Measurements from ENCODE around the gene EPC2. TPM values are rescaled to one million over a fixed set of nuclear protein-coding genes. Genes with fewer than 3 reads are reported as not detected.
"Not testable (repeated sequence)": the region's sequence is repeated elsewhere in the genome, so short reads cannot be mapped to it uniquely, and the experiment has no call there.

The EPC2 gene
- total RNA-seq, 2 experiments from 2014 or later = 12.8 to 26.3 TPM

DNA sequence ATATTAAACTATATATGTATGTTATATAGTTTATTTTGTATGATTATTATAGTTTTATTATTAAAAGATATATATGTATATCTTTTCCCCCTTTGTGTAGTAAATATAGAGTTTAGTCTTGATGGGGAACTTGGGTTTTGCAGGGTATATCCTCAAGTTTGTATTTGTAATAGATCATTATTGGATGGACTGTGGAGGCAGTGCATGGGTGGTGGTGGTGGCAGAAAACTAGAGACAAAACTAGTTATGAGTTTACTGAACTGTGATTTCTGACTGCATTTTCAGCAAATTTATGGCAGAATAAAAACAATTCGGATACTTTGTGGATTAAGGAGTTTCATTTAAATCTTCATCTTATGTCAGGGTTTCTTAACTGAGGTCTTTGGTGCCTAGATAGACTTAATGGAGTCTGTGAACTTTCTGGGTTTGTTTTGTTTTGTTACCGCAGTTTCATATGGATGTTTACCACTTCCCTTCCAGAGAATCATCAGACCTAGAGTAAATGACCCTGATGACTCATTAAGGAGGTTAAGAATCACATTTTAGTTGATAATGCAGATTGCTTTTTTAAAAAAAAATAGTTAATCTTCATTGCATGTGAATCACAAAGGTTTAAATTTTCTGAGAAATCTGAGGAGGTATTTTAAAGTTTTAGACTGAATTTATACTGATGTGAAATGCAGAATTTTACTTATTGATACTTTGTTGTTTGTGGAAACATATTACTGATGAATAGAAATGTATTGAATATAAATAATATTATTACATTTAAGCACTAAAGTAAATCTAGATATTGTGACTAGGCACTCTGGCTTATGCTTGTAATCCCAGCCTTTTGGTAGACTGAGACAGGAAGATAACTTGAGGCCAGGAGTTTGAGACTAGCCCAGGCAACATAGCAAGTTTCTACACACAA is 14.5 kb downstream of the EPC2 start:
- Histone ChIP-seq H3K9me2 (ENCODE audit: insufficient read depth, low read length) (no peaks in the 10 kb centered on the region), H3K36me3 (ENCODE audit: insufficient read depth, low read length) (no peaks in the 10 kb centered on the region), H3K27ac (ENCODE audit: low read depth, low read length, poor library complexity, severe bottlenecking) (no peak overlapping the region), H3K79me2 (ENCODE audit: insufficient read depth, low read depth, low read length) (peaks cover 90% of the 10 kb centered on the region), H2AFZ (ENCODE audit: low read length) (no peak overlapping the region), H4K20me1 (ENCODE audit: insufficient read depth, low read length) (peaks cover 37% of the 10 kb centered on the region), H3K4me3 (ENCODE audit: low read depth, low read length, poor library complexity, severe bottlenecking) (no peak overlapping the region), H3K9me3 (ENCODE audit: low read length) (no peaks in the 10 kb centered on the region), H3K4me2 (ENCODE audit: low read length) (no peak overlapping the region), H3K4me1 (ENCODE audit: insufficient read depth, low read length, poor library complexity, severe bottlenecking) (peaks cover 4% of the 10 kb centered on the region)
- DNase-seq (ENCODE audit: low spot score) = no peak
- TF ChIP-seq, protein P1, sequence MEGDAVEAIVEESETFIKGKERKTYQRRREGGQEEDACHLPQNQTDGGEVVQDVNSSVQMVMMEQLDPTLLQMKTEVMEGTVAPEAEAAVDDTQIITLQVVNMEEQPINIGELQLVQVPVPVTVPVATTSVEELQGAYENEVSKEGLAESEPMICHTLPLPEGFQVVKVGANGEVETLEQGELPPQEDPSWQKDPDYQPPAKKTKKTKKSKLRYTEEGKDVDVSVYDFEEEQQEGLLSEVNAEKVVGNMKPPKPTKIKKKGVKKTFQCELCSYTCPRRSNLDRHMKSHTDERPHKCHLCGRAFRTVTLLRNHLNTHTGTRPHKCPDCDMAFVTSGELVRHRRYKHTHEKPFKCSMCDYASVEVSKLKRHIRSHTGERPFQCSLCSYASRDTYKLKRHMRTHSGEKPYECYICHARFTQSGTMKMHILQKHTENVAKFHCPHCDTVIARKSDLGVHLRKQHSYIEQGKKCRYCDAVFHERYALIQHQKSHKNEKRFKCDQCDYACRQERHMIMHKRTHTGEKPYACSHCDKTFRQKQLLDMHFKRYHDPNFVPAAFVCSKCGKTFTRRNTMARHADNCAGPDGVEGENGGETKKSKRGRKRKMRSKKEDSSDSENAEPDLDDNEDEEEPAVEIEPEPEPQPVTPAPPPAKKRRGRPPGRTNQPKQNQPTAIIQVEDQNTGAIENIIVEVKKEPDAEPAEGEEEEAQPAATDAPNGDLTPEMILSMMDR (conservative IDR thresholded peaks at IDR 0.05; ENCODE audit: low read length) = no peak
- intact Hi-C loops (cut with micrococcal nuclease; ENCODE audit: unreplicated experiment) = loop anchor here (10.0 kb wide), 1 partner anchor 506 kb away; no protein-coding TSS in a partner anchor
- CTCF ChIA-PET (ENCODE audit: unreplicated experiment) = interaction anchor here (1.5 kb wide), 1 partner anchor 19 kb away, joined by 3 read pairs; no protein-coding TSS in a partner anchor
- POLR2A ChIA-PET = no interaction called here
- no TSS peak for BruUV-seq (replicated peaks)

DNA sequence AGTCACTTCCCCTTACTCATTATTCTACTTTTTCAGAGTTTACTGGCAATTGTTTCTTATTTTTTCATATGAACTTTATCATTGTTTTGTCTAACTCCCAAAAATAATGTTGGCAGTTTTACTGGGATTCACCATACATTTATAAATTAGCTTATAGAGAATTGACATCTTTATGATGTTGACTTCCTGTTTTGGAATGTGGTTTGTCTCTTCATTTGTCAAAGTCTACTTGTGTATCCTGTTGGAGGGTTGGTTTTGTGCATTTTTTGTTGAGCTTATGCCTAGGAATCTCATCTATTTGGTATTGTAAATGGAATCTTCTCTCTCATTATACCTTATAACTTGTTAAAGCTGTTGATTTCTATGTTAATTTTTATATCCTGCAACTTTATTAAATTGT is 16.4 kb downstream of the EPC2 start:
- Histone ChIP-seq H2AFZ (ENCODE audit: low read length) (no peak overlapping the region), H3K27ac (ENCODE audit: low read depth, low read length, poor library complexity, severe bottlenecking) (no peak overlapping the region), H3K79me2 (ENCODE audit: insufficient read depth, low read depth, low read length) (peaks cover 90% of the 10 kb centered on the region), H3K9me3 (ENCODE audit: low read length) (no peaks in the 10 kb centered on the region), H3K4me2 (ENCODE audit: low read length) (no peak overlapping the region), H4K20me1 (ENCODE audit: insufficient read depth, low read length) (peaks cover 36% of the 10 kb centered on the region), H3K4me1 (ENCODE audit: insufficient read depth, low read length, poor library complexity, severe bottlenecking) (peaks cover 4% of the 10 kb centered on the region), H3K4me3 (ENCODE audit: low read depth, low read length, poor library complexity, severe bottlenecking) (no peak overlapping the region), H3K9me2 (ENCODE audit: insufficient read depth, low read length) (no peaks in the 10 kb centered on the region), H3K36me3 (ENCODE audit: insufficient read depth, low read length) (no peaks in the 10 kb centered on the region)
- intact Hi-C loops (cut with micrococcal nuclease; ENCODE audit: unreplicated experiment) = no loop called here
- ChIA-PET POLR2A (interaction anchor here (0.6 to 1.9 kb wide), 7 partner anchors 9 to 712 kb away, joined by 3 to 18 read pairs (median 3); no protein-coding TSS in a partner anchor), CTCF (ENCODE audit: unreplicated experiment) (interaction anchor here (0.6 kb wide), 1 partner anchor 15 kb away, joined by 3 read pairs; no protein-coding TSS in a partner anchor)
- TF ChIP-seq, protein P1 (conservative IDR thresholded peaks at IDR 0.05; ENCODE audit: low read length) = no peak
- DNase-seq (ENCODE audit: low spot score) = no peak
- BruUV-seq (replicated peaks) = no TSS peak

DNA sequence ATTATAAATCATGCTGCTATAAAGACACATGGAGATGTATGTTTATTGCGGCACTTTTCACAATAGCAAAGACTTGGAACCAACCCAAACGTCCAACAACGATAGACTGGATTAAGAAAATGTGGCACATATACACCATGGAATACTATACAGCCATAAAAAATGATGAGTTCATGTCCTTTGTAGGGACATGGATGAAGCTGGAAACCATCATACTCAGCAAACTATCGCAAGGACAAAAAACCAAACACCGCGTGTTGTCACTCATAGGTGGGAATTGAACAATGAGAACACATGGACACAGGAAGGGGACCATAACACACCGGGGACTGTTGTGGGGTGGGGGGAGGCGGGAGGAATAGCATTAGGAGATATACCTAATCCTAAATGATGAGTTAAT is 17.8 kb downstream of the EPC2 start:
- H3K4me1 ChIP-seq (ENCODE audit: insufficient read depth, low read length, poor library complexity, severe bottlenecking); H3K36me3 ChIP-seq (ENCODE audit: insufficient read depth, low read length); H3K4me2 ChIP-seq (ENCODE audit: low read length); DNase-seq (ENCODE audit: low spot score); H2AFZ ChIP-seq (ENCODE audit: low read length); H3K27ac ChIP-seq (ENCODE audit: low read depth, low read length, poor library complexity, severe bottlenecking); H3K4me3 ChIP-seq (ENCODE audit: low read depth, low read length, poor library complexity, severe bottlenecking); BruUV-seq (replicated peaks); CTCF ChIA-PET (ENCODE audit: unreplicated experiment); intact Hi-C loops (cut with micrococcal nuclease; ENCODE audit: unreplicated experiment); H3K9me3 ChIP-seq (ENCODE audit: low read length); H3K9me2 ChIP-seq (ENCODE audit: insufficient read depth, low read length): not testable (repeated sequence)
- H3K79me2 ChIP-seq (ENCODE audit: insufficient read depth, low read depth, low read length) = peaks cover 90% of the 10 kb centered on the region
- peaks cover 31% of the 10 kb centered on the region for H4K20me1 ChIP-seq (ENCODE audit: insufficient read depth, low read length)
- POLR2A ChIA-PET = interaction anchor here (1.0 kb wide), 1 partner anchor 19 kb away, joined by 3 read pairs; no protein-coding TSS in a partner anchor
